ENCODE results near the gene SYT2. TPM values are rescaled to one million over a fixed set of nuclear protein-coding genes. Genes with fewer than 3 reads are reported as not detected.
A peak's percentile ranks its signal among the peaks of the same experiment; 100 is the strongest.

The SYT2 gene
- total RNA-seq, 1 experiment from 2014 or later, result 0.09 TPM

GRCh38 chr1:202644219-202645096 is 65.8 kb downstream of the SYT2 start:
- H3K36me3 ChIP-seq (ENCODE audit: control insufficient read depth, insufficient read depth, low read length), result no peaks in the 10 kb centered on the region
- DNase-seq, result no peak
- Mint-ChIP-seq H3K27me3 (ENCODE audit: insufficient read depth, unreplicated experiment) (peaks cover 33% of the 10 kb centered on the region), H3K9me3 (ENCODE audit: unreplicated experiment) (no peaks in the 10 kb centered on the region), H3K4me3 (ENCODE audit: unreplicated experiment) (peak overlapping the region; percentile 77), H3K36me3 (ENCODE audit: insufficient read depth, unreplicated experiment) (no peaks in the 10 kb centered on the region), H3K27ac (ENCODE audit: unreplicated experiment) (no peak overlapping the region), H3K4me1 (ENCODE audit: low read depth, unreplicated experiment) (peaks cover 15% of the 10 kb centered on the region)
- H3K4me3 ChIP-seq (ENCODE audit: low read depth, low read length), result no peak overlapping the region; the same call in 1 of the 2 replicates
- BruUV-seq (replicated peaks), result no TSS peak
- intact Hi-C loops (cut with micrococcal nuclease; ENCODE audit: unreplicated experiment), result no loop called here
- H3K4me1 ChIP-seq, result 0 out of 2 replicates have a peak, but pooled peaks cover 4% of the 10 kb centered on the region
- H3K9me3 ChIP-seq, result no peaks in the 10 kb centered on the region
- TF ChIP-seq CTCF (IDR thresholded peaks at IDR 0.05; ENCODE audit: insufficient read depth in 1 of 2, low read depth in 1 of 2, low read length in 1 of 2, severe bottlenecking in 1 of 2, unreplicated experiment in 1 of 2), result no peak
- peaks cover 2% of the 10 kb centered on the region for H3K27me3 ChIP-seq (replicated peaks; ENCODE audit: control insufficient read depth, insufficient read depth, low read length)
- ChIA-PET CTCF (interaction anchor here (0.6 kb wide), 1 partner anchor 15 kb away, joined by 3 read pairs; no protein-coding TSS in a partner anchor), POLR2A (no interaction called here)

DNA sequence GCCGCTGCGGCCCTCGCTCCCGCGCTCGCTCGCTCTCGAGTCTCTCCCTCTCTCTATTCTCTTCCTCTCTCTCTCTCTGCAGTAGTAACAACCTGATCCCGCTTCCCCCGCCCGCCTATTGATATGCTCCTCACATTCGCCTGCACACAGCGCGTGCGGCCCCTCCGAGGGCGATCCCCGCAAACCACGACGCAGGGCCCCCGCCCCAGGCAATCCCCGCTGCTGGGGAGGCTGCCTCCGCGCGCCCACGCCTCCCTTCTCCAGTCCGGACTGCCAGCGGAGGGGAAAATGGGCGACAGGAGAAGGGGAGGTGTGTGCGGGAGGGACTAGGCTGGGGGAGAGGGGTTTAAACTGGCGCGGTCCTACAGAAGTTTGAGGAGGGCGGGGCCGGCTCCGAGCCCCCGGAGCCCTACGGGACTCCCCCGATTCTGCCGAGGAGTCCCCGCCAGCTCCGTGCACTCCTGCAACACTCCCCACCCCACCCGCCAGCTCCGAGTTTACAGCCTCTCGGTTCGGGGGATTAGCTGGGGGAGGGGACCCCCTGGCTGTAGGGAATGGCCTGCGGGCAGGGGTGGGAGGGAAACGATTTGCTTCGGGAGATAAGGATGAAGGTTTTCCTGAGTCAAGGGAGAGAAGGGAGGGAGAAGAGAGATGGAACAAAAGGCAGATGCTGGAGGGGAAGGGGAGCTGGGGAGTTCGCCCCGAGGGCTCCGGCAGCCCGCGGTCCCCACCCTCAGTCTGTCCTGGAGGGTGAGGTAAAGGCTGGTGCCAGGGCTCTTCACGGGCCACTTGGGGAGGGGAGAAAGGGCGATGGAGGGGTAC is 66.6 kb downstream of the SYT2 start:
- no TSS peak for BruUV-seq (replicated peaks)
- Histone ChIP-seq H3K27me3 (replicated peaks; ENCODE audit: control insufficient read depth, insufficient read depth, low read length) (peaks cover 2% of the 10 kb centered on the region), H3K4me1 (peaks cover 11% of the 10 kb centered on the region), H3K9me3 (no peaks in the 10 kb centered on the region), H3K4me3 (ENCODE audit: low read depth, low read length) (peak overlapping the region; percentile 53), H3K36me3 (ENCODE audit: control insufficient read depth, insufficient read depth, low read length) (no peaks in the 10 kb centered on the region)
- peak overlapping the region; percentile 77 for H3K4me3 Mint-ChIP-seq (ENCODE audit: unreplicated experiment)
- POLR2A ChIA-PET, result interaction anchor here (0.6 kb wide), 2 partner anchors 41 to 50 kb away, joined by 4 to 5 read pairs; no protein-coding TSS in a partner anchor
- H3K4me1 Mint-ChIP-seq (ENCODE audit: low read depth, unreplicated experiment), result peaks cover 24% of the 10 kb centered on the region
- intact Hi-C loops (cut with micrococcal nuclease; ENCODE audit: unreplicated experiment), result no loop called here
- H3K27ac Mint-ChIP-seq (ENCODE audit: unreplicated experiment), result no peak overlapping the region
- TF ChIP-seq CTCF (IDR thresholded peaks at IDR 0.05; ENCODE audit: insufficient read depth in 1 of 2, low read depth in 1 of 2, low read length in 1 of 2, severe bottlenecking in 1 of 2, unreplicated experiment in 1 of 2), result no peak
- H3K27me3 Mint-ChIP-seq (ENCODE audit: insufficient read depth, unreplicated experiment), result peaks cover 28% of the 10 kb centered on the region
- CTCF ChIA-PET, result interaction anchor here (0.6 to 0.7 kb wide), 2 partner anchors 10 to 160 kb away, joined by 3 to 8 read pairs; no protein-coding TSS in a partner anchor
- DNase-seq, result no peak
- H3K36me3 Mint-ChIP-seq (ENCODE audit: insufficient read depth, unreplicated experiment), result no peaks in the 10 kb centered on the region
- H3K9me3 Mint-ChIP-seq (ENCODE audit: unreplicated experiment), result no peaks in the 10 kb centered on the region

GRCh38 chr1:202642619-202643291 is 67.5 kb downstream of the SYT2 start:
- H3K4me3 ChIP-seq (ENCODE audit: low read depth, low read length), result peak overlapping the region; percentile 53
- peak overlapping the region; percentile 77 for H3K4me3 Mint-ChIP-seq (ENCODE audit: unreplicated experiment)
- H3K9me3 Mint-ChIP-seq (ENCODE audit: unreplicated experiment), result no peaks in the 10 kb centered on the region
- peaks cover 32% of the 10 kb centered on the region for H3K4me1 Mint-ChIP-seq (ENCODE audit: low read depth, unreplicated experiment)
- H3K27me3 Mint-ChIP-seq (ENCODE audit: insufficient read depth, unreplicated experiment), result peaks cover 26% of the 10 kb centered on the region
- ChIA-PET POLR2A (no interaction called here), CTCF (no interaction called here)
- no TSS peak for BruUV-seq (replicated peaks)
- no peak overlapping the region for H3K27ac Mint-ChIP-seq (ENCODE audit: unreplicated experiment)
- no peak for TF ChIP-seq CTCF (IDR thresholded peaks at IDR 0.05; ENCODE audit: insufficient read depth in 1 of 2, low read depth in 1 of 2, low read length in 1 of 2, severe bottlenecking in 1 of 2, unreplicated experiment in 1 of 2)
- DNase-seq, result no peak
- H3K9me3 ChIP-seq, result no peaks in the 10 kb centered on the region
- H3K27me3 ChIP-seq (replicated peaks; ENCODE audit: control insufficient read depth, insufficient read depth, low read length), result peaks cover 2% of the 10 kb centered on the region
- H3K36me3 ChIP-seq (ENCODE audit: control insufficient read depth, insufficient read depth, low read length), result no peaks in the 10 kb centered on the region
- H3K36me3 Mint-ChIP-seq (ENCODE audit: insufficient read depth, unreplicated experiment), result no peaks in the 10 kb centered on the region
- H3K4me1 ChIP-seq, result peaks cover 19% of the 10 kb centered on the region
- intact Hi-C loops (cut with micrococcal nuclease; ENCODE audit: unreplicated experiment), result no loop called here
